Coronary artery (tissue), 2 donors: ENCODE results near the gene AMMECR1.

Experiments
- DNase-seq: peaks from one replicate; pipeline ENCODE4 v3.0.0-alpha.2; 2017; ENCODE audit warnings: low spot score
- H3K27ac ChIP-seq, 2 donors: fragments of 200-600 bp; sonication (generic); one replicate each; pipeline ENCODE4 v1.5.1; 2016 to 2019
- H3K4me3 ChIP-seq: fragments of 200-600 bp; sonication (generic); 2 replicates; pipeline ENCODE4 v1.5.1; 2016; ENCODE audit warnings: mild to moderate bottlenecking, moderate library complexity
- TF ChIP-seq, protein P1 (sequence below): fragments of 200-600 bp; sonication (generic); IDR thresholded peaks from one replicate; pipeline ENCODE4 v1.5.1; 2019; ENCODE audit warnings: antibody characterized with exemption

Gene AMMECR1

DNA sequence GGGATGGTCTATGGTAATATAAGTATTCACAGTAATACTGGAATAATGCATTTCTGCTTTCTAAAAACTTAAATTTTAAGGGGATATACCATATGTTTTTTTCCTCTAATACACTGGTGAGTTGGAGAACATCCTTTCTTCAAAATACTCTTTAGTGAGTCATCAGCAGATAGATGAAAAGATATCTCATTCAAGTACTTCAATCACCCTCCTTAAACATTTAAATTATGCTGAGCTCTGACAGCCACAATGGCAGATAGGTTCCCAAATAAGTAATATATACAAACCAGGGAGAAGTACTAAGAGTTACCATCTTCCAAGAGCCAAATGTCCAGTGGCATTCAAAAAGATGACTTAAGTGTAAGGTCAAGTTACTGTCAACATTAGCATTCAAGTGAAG is 52.2 kb downstream of the AMMECR1 start:
- Histone ChIP-seq H3K4me3 (no peak overlapping the region), H3K27ac (no peak overlapping the region)
- DNase-seq: no peak
- TF ChIP-seq, protein P1, sequence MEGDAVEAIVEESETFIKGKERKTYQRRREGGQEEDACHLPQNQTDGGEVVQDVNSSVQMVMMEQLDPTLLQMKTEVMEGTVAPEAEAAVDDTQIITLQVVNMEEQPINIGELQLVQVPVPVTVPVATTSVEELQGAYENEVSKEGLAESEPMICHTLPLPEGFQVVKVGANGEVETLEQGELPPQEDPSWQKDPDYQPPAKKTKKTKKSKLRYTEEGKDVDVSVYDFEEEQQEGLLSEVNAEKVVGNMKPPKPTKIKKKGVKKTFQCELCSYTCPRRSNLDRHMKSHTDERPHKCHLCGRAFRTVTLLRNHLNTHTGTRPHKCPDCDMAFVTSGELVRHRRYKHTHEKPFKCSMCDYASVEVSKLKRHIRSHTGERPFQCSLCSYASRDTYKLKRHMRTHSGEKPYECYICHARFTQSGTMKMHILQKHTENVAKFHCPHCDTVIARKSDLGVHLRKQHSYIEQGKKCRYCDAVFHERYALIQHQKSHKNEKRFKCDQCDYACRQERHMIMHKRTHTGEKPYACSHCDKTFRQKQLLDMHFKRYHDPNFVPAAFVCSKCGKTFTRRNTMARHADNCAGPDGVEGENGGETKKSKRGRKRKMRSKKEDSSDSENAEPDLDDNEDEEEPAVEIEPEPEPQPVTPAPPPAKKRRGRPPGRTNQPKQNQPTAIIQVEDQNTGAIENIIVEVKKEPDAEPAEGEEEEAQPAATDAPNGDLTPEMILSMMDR: no peak

DNA sequence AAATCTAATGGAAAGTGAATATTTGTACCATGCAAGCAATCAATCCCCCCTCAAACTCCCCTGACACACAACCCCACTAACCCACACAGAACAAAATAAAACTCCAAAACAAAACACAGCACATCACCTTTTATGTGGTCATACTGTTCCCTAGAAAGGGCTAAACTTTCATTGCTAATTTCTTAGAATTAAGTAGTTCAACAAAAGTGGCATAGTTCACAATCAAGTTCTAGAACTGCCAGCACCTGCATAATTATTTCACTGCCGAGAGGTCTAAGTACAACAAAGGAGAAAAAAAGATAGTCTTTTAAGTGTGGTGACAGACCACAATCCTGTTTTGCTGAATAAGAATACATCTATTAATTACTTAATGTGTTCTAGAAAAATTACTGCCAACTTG is 58.8 kb downstream of the AMMECR1 start:
- TF ChIP-seq, protein P1: no peak
- DNase-seq: no peak
- Histone ChIP-seq H3K27ac (no peak overlapping the region), H3K4me3 (no peak overlapping the region)

DNA sequence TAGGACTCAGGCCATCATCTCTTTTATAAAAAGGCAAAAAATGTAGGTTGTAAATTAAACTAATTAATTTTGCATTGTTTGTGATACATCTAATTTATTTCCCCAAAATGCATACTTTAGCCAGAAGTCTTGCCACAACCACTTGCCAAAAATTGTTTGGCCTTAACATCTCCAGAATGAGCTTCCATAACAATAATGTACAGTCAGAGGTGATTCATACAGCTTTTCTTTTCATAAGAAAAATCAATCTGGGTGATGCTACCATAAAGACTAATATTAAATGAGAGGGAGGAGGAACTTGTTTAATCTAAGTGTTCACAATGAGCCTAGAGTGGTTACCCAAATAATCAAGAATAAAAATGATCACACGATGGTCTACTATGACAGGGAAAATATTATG is 59.3 kb downstream of the AMMECR1 start:
- TF ChIP-seq, protein P1: no peak
- H3K27ac ChIP-seq: no peak overlapping the region
- no peak overlapping the region for H3K4me3 ChIP-seq
- DNase-seq: no peak

DNA sequence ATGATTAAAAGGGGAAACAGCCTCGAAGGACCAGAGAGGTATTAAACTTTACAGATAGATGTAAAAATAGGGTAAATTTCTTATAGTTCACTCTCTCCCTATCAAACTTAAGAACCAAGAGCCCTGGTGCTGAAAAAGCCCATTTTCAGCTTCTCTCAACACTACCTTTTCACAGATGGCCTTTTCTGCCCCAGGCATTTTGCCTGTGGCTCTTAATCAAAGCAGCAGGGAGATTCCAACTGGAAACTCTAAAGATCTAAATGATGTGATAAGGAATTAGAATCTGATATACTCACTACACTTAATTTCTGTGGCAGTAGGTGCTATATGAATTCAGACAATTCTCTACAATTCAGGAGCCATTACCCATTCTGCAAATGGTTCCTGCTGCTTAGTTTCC is 60.0 kb downstream of the AMMECR1 start:
- TF ChIP-seq, protein P1: no peak
- DNase-seq: no peak
- Histone ChIP-seq H3K4me3 (no peak overlapping the region), H3K27ac (no peak overlapping the region)

DNA sequence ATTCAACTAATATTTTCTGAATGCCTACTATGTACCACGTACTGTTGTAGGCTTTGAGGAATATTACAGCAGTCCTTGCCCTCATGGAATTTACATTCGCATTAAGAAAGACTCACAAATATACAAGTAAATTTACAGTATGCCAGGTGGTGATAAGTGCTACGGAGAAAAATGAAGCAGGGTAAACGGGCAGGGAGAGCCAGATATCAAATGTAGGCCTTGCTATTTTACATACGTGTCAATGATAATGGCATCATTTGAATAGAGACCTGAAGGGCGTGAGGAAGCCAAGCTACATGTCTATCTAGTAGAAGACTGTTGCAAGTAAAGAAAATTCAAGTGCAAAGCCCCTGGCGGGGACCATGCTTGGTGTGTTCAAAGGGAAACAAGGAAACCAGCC is 65.2 kb downstream of the AMMECR1 start:
- DNase-seq: no peak
- Histone ChIP-seq H3K27ac (no peak overlapping the region), H3K4me3 (no peak overlapping the region)
- TF ChIP-seq, protein P1: no peak

DNA sequence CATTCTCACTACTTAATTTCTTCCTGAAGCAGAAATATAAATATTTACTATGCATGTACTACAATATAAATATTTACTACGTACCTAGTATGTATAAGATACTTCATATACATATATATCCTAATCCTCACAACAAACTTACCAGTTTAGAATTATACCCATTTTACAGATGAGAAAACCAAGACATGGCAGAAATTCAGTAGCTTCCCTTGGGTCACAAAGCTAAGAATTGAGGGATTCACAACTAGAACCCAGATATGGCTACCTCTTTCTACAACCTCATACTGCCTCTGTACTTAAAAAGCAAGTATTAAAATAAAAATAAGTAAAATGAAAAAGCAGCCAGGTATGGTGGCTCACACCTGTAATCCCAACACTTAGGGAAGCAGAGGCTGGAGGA is 65.9 kb downstream of the AMMECR1 start:
- no peak overlapping the region for H3K4me3 ChIP-seq
- TF ChIP-seq, protein P1: no peak
- DNase-seq: no peak
- H3K27ac ChIP-seq: no peak overlapping the region

DNA sequence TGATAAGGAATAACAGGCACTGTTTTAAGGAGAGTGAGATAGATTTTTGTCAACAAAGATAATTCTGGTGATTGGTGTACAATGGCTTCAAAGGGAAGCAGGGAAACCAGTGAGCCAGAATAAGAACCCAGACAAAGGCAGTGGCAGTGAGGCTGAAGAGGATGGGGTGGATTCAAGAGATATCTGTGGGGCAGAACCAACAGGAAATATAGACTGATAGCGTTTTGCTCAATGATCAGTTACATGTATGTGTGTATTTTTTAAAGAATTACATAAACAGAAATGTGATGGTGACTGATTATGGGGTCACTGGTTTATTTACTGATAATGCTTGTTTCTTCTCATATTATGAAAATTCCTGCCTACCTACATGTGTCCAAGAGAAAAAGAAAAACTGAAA is 66.4 kb downstream of the AMMECR1 start:
- DNase-seq: no peak
- Histone ChIP-seq H3K4me3 (no peak overlapping the region), H3K27ac (no peak overlapping the region)
- TF ChIP-seq, protein P1: no peak
